GM21381 (cell line): Measurements from ENCODE around the gene IRX2.

Experiments
- ATAC-seq: cut with Tn5 transposase; IDR thresholded peaks from one replicate; pipeline ENCODE4 v1.9.1; 2021; ENCODE audit warnings: mild to moderate bottlenecking, moderate library complexity; ENCODE audit not compliant: unreplicated experiment

Gene IRX2

GRCh38 chr5:2742921-2743679, 8.4 kb downstream of the IRX2 start:
- ATAC-seq, result no peak

- no peak for ATAC-seq
These were observed 9.5 kb downstream of the IRX2 start for GRCh38 chr5:2741956-2742355.

- no peak for ATAC-seq
These were observed 10.5 kb downstream of the IRX2 start for GRCh38 chr5:2740876-2741555.

GRCh38 chr5:2740051-2740875, 11.2 kb downstream of the IRX2 start:
- no peak for ATAC-seq

GRCh38 chr5:2739360-2740050, 12.0 kb downstream of the IRX2 start:
- no peak for ATAC-seq

GRCh38 chr5:2738700-2739359, 12.6 kb downstream of the IRX2 start:
- ATAC-seq, result no peak

GRCh38 chr5:2738156-2738699, 13.2 kb downstream of the IRX2 start:
- no peak for ATAC-seq

GRCh38 chr5:2737273-2738155, 14.0 kb downstream of the IRX2 start:
- no peak for ATAC-seq

- no peak for ATAC-seq
These were observed 14.6 kb downstream of the IRX2 start for GRCh38 chr5:2736872-2737271.

GRCh38 chr5:2735996-2736395, 15.5 kb downstream of the IRX2 start:
- ATAC-seq, result no peak

- no peak for ATAC-seq
These were observed 18.6 kb downstream of the IRX2 start for GRCh38 chr5:2732850-2733249.

GRCh38 chr5:2732004-2732403, 19.5 kb downstream of the IRX2 start:
- no peak for ATAC-seq

GRCh38 chr5:2729189-2729588, 22.3 kb downstream of the IRX2 start:
- ATAC-seq, result no peak

- ATAC-seq, result no peak
These were observed 23.9 kb downstream of the IRX2 start for GRCh38 chr5:2727550-2727949.

GRCh38 chr5:2725980-2726765, 25.3 kb downstream of the IRX2 start:
- ATAC-seq, result no peak

- ATAC-seq, result no peak
These were observed 26.6 kb downstream of the IRX2 start for GRCh38 chr5:2724831-2725230.

GRCh38 chr5:2724031-2724581, 27.4 kb downstream of the IRX2 start:
- no peak for ATAC-seq

- no peak for ATAC-seq
These were observed 28.6 kb downstream of the IRX2 start for GRCh38 chr5:2722901-2723300.
